ENCODE data around the gene TMEM258.

The TMEM258 gene

DNA sequence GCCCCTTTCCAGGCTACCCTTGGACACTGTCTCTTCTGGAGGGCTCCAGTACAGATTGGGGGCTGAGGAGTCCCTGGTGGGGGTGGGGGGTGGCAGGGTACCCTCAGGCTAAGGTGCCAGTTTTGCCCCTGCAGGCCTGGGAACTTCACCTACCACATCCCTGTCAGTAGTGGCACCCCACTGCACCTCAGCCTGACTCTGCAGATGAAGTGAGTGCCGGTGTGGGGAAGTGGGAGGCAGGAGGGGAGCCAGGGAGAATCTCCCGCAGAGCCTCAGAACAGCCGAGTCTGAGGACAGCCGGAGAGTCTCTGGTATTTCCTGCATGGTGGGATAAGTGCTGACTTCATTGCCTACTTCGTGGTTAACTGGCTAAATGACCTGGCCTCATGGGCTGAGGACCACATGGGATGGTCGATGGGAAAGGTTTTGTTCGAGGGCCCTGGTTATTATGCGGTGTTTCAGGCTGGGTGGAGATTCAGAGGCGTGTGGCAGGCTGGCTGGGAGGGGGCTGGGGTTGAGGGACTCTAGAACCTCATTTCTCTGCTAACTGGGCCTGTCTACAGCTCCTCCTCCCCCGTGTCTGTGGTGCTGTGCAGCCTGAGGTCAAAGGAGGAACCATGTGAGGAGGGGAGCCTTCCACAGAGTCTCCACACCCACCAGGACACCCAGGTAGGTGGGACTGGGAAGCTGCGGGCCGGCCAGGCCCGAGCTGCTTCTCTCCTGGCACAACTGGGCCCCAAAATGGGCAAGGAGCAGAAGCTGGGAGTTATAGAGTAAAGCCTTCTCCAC lies 8.5 kb downstream of the TMEM258 start:
- DNase-seq (ENCODE audit: extremely low read depth, low read depth): no peak

DNA sequence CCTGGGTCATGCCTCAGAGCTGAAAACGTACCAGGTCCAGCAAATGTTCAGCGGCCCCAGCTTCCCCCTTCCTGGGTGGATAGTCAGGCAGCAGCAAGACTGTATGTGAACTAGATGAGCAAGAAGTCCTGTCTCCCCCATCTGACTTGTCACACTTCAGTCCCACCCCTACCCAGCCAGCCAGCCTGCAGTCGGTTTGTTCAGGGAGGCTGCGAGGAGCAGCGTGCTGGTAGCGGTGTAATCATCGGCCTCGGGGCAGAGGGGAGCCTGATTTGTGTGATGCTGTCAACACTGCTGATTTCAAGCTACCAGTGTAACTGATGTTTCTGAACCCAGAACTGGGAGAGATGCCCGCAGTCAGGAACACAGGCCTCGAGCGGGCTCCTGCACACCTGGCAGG lies 9.6 kb downstream of the TMEM258 start:
- DNase-seq (ENCODE audit: extremely low read depth, low read depth): no peak
- TF ChIP-seq, protein P1, sequence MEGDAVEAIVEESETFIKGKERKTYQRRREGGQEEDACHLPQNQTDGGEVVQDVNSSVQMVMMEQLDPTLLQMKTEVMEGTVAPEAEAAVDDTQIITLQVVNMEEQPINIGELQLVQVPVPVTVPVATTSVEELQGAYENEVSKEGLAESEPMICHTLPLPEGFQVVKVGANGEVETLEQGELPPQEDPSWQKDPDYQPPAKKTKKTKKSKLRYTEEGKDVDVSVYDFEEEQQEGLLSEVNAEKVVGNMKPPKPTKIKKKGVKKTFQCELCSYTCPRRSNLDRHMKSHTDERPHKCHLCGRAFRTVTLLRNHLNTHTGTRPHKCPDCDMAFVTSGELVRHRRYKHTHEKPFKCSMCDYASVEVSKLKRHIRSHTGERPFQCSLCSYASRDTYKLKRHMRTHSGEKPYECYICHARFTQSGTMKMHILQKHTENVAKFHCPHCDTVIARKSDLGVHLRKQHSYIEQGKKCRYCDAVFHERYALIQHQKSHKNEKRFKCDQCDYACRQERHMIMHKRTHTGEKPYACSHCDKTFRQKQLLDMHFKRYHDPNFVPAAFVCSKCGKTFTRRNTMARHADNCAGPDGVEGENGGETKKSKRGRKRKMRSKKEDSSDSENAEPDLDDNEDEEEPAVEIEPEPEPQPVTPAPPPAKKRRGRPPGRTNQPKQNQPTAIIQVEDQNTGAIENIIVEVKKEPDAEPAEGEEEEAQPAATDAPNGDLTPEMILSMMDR (IDR thresholded peaks at IDR 0.05; ENCODE audit: low read depth, low read length): no peak

More for the DNA sequence above, 8.5 kb downstream of the TMEM258 start:
- TF ChIP-seq, protein P1 (IDR thresholded peaks at IDR 0.05; ENCODE audit: low read depth, low read length): no peak

DNA sequence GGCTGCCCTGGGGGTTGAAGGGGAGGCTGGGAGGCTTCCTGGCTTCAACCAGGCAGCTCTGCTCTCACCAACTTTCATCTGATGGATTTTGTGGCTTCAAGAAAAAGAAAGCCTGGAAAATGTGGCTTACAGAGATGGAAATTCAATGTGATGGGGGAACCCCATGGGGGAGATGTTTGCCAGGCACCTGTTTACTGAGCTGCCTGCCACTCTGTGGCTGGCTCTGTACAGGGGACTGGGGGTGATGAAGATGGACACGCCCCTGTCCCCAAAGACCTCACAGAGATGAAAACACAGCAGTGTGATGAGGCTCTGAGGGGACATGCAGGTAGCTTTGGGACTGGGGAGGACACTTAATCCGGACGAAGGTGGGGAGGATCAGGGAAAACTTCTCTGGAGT lies 10.1 kb downstream of the TMEM258 start:
- TF ChIP-seq, protein P1 (IDR thresholded peaks at IDR 0.05; ENCODE audit: low read depth, low read length): no peak
- DNase-seq (ENCODE audit: extremely low read depth, low read depth): no peak

DNA sequence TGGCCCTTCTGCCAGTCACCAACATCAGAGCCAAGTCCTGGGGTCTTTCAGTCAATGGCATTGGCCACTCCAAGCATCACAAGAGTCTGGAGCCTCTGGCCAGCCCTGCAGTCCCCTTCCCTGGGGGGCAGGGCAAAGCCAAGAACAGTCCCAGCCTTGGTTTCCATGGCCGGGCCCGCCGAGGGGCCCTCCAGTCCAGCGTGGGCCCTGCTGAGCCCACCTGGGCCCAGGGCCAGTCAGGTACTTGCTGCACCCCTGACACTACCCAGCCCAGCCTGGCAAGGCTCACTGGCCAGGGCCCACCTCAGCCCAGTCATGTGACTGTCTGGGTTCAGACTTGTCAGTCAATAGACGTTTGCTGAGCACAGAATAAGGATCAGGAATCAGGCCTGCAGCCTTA lies 10.8 kb downstream of the TMEM258 start:
- TF ChIP-seq, protein P1 (IDR thresholded peaks at IDR 0.05; ENCODE audit: low read depth, low read length): no peak
- DNase-seq (ENCODE audit: extremely low read depth, low read depth): no peak

DNA sequence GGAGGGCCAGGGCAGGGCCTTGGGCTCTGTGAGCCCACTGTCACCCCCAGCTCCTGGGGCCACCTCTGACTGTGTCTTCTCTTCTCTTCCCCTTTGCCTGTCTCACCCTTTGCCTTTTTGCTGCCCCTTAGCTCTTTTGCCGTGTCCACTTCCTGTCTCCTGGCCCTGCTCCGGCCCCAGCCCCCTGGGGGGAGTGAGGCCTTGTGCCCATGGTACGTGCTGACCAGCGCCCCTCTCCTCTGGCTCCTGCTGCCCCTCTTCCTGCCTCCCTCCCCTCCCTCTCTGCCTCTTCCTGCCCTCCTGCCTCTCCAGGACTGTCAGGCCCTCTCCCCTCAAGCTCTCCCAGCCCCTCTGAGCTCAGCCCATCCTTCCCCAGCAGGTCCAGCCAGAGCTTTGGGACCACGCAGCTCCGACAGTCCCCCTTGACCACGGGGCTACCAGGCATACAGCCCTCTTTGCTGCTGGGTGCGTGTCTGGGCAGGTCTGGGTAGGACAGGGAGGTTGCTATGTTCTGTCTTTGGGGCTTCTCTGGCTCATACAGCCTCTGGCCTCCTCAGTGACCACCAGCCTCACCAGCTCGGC lies 11.7 kb downstream of the TMEM258 start:
- TF ChIP-seq, protein P1 (IDR thresholded peaks at IDR 0.05; ENCODE audit: low read depth, low read length): no peak
- no peak for DNase-seq (ENCODE audit: extremely low read depth, low read depth)

DNA sequence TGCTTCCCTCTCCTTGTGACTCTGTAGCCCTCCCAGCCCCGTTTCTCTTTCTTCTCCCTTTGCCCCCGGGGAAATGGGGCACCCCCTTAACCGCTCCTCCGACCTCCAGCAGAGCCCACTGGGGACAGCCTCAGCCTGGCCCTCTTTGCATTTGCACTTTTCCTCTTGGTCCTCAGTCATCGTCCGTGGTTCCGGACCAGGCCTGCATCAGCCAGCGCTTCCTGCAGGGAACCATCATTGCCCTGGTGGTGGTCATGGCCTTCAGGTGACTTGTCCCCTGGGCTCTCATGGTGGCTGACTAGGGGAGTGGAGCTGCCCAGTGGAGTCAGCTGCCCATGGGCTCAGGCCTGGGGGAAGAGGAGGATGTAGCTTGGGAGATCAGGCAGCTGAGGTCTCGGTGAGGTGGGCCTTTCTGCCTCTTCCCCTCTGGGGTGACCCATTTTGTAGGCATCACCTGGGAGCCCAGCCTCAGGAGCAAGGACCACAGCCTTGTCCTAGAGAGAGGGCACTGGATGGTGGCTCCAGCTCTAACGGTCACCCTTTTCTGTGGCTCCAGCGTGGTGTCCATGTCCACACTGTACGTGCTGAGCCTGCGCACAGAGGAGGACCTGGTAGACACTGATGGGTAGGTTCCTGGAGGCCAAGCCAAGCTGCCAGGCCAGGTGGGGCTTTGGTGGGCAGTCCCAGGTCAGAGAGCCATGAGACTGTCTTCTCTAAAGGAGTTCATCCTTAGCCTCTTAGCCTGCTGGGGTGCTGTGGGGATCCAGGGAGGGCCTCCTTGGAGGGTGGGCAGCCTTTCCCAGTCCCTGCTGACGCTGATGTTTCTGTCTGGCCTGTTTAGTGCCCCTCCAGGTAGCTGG lies 12.5 kb downstream of the TMEM258 start:
- TF ChIP-seq, protein P1 (IDR thresholded peaks at IDR 0.05; ENCODE audit: low read depth, low read length): no peak
- DNase-seq (ENCODE audit: extremely low read depth, low read depth): no peak
